GM12801 (cell line): Measurements from ENCODE around the gene FAM83E.

Experiments
- TF ChIP-seq, protein P1 (sequence below): IDR thresholded peaks from one replicate; pipeline ENCODE4 v1.5.1; 2011; ENCODE audit warnings: control low read depth; ENCODE audit not compliant: insufficient read length; ENCODE audit errors: extremely low read depth

Gene FAM83E

DNA sequence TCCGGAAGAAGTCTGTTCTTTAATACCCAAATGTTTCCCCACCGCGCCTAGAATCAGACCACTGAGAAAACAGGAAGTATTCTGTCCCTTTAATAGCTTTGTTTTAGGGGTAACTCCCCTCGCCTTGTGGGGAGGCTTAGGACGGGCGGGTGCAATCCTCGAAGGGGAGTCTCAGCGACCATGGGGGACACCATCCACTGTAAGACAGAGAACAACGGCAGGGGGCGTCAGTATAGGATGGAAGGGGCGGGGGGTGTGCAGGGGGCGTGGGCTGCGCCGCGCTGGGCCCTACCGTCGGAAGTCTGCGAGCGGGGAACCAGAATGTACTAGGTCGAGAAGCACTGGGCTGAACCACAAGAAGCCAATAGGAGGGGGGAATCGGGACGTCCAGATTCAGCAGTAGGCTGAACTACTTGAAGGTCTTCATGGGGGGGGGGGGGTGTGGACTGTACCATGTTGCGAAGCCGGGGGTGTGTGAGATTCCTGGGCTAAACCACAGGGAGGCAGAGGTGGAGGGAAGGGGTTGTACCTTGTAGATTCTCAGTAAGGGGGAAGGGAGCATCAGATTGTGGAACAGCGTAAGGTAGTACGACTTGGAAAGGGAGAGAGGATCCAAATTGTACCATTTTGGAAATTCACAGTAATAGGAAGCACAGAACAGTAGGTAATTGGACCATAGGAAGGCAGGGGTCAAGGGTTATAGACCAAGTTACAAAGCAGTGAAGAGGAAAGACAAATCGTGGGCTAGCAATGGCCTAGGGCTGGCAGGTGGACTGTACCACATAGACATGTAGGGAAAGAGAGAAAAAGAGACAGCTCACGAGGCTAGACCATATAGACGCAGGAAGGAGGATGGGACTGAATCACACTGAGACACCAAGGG is 23.3 kb upstream of the FAM83E start:
- TF ChIP-seq, protein P1, sequence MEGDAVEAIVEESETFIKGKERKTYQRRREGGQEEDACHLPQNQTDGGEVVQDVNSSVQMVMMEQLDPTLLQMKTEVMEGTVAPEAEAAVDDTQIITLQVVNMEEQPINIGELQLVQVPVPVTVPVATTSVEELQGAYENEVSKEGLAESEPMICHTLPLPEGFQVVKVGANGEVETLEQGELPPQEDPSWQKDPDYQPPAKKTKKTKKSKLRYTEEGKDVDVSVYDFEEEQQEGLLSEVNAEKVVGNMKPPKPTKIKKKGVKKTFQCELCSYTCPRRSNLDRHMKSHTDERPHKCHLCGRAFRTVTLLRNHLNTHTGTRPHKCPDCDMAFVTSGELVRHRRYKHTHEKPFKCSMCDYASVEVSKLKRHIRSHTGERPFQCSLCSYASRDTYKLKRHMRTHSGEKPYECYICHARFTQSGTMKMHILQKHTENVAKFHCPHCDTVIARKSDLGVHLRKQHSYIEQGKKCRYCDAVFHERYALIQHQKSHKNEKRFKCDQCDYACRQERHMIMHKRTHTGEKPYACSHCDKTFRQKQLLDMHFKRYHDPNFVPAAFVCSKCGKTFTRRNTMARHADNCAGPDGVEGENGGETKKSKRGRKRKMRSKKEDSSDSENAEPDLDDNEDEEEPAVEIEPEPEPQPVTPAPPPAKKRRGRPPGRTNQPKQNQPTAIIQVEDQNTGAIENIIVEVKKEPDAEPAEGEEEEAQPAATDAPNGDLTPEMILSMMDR: no peak

GRCh38 chr19:48637449-48637947 is 22.6 kb upstream of the FAM83E start:
- TF ChIP-seq, protein P1: no peak

- TF ChIP-seq, protein P1: no peak
These were observed 22.1 kb upstream of the FAM83E start, which contains the start of gene DBP for GRCh38 chr19:48636859-48637448. TSS of gene DBP (minus strand) at chr19:48637379. CDS start at chr19:48636994, 385 bp downstream.

- TF ChIP-seq, protein P1: no peak
These were observed 21.3 kb upstream of the FAM83E start for GRCh38 chr19:48635966-48636858.

DNA sequence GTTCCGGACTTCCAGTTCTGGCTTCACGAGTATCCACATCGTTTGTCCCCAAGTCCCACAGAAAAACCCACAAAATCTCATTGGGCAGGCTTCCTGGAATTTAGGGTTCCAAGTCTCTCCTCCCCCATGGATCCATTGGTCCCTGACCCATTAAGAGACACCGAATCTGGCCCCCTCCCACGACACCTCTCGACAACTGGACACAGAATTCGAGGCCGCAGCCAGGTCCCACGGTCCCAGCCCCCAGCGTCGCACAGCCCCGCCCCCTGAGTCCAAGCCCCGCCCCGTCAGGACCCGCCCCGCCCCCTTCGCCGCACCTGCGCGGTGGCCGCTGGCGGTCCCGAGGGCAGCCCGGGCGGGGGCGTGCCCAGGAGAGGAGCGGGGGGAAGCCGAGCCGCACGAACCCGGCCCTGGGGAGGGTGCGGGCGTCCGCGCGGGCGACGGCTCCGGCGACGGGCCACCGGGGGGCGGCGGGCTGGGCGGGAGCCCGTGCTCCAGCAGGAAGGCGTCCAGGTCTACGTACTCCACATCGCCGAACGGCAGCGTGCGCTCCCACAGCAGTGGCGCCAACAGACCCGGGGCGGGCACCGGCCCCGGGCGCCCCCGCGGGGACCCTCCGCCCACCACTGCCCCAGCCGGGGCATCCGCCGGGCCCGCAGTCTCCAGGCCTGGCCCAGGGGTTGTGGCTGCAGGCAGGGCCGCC is 20.5 kb upstream of the FAM83E start:
- TF ChIP-seq, protein P1: no peak

DNA sequence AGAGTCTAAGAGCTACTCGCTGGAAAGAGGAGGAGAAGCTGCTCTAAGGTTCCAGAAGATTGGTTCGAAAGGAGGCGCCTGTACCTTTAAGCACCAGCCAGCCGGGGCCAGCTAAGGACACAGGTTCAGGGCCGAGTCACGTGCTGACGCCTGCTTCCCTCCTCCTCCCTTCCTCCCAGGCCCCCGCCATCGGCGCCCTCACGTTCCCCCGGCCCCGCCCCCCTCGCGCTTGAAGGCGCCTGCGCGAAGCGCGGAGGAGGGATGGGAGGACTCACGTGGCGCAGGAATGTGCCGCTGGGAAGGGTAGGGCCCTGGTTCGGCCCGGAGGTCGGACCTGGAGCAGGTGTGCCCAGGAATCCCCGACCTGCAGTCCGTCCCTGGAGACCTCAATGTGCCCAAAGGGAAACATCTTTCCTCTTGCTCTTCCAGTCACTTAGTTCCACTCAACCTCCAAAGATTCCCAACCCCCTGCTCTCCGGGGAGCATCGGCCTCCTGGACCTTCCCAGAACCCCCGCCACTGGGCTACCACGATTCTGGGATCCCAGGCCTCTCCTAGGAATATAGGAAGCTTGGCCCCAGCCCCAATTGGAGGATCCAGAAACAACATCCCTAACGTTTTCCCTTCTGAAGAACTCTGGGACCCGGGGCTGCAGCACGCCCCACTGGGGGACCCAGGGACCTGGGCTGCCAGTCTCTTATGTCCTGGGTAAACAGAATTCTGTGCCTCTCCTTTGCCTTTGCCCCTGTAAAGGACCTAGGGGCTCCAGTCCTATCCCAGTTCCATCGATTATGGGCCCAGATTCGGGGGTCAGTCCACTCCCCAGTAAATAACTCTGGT is 19.8 kb upstream of the FAM83E start:
- TF ChIP-seq, protein P1: no peak
